ENCODE results near the gene ZSCAN5B. TPM values are rescaled to one million over a fixed set of nuclear protein-coding genes. Genes with fewer than 3 reads are reported as not detected.
"Not testable (repeated sequence)": the region's sequence is repeated elsewhere in the genome, so short reads cannot be mapped to it uniquely, and the experiment has no call there.

ZSCAN5B gene
- total RNA-seq, 1 experiment from 2014 or later = not detected

DNA sequence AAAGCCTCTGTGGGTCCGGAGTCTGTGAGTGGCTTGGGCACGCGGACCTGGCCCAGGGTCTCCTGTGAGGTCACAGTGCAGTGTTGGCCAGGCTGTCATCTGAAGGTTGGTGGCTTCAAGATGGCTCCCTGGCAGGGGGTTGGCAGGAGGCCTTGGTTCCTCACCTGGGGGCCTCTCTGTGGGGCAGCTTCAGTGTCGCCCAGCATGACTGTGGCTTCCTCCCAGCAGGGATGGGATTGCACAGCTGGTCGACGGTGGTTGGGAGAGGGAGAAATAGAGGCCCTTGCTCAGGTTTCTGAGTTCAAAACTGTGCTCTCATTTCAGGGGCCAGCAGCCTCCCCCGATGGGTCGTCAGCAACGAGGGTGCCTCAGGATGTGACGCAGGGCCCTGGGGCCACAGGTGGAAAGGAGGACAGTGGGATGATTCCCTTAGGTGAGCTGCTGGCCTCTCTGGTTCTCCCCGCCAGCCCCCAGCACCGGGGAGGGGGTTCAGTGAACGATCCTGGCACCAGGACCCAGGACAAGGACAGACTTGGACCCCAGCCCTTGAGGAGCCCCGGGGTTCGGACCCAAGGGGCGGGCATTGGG lies 39.3 kb downstream of the ZSCAN5B start:
- Histone ChIP-seq H3K4me2 (ENCODE audit: low read depth, low read length, poor library complexity, severe bottlenecking) (no peak overlapping the region), H3K27ac (ENCODE audit: low read length) (no peak overlapping the region), H3K9ac (ENCODE audit: low read length) (no peak overlapping the region), H3K9me2 (replicated peaks; ENCODE audit: insufficient read depth, low read length) (no peaks in the 10 kb centered on the region), H3K4me3 (ENCODE audit: low read length) (no peak overlapping the region), H3K79me2 (ENCODE audit: low read length) (peaks cover 7% of the 10 kb centered on the region; the same call in 1 of the 2 replicates), H3K36me3 (ENCODE audit: insufficient read depth, low read length) (peaks cover 4% of the 10 kb centered on the region), H2AFZ (ENCODE audit: low read length) (no peak overlapping the region), H4K20me1 (ENCODE audit: insufficient read depth, low read depth, low read length) (peaks cover 8% of the 10 kb centered on the region; the same call in 1 of the 2 replicates), H3K4me1 (ENCODE audit: low read length) (no peaks in the 10 kb centered on the region), H3K9me3 (ENCODE audit: low read length) (no peaks in the 10 kb centered on the region), H3K27me3 (ENCODE audit: low read length) (no peaks in the 10 kb centered on the region)
- no peak for DNase-seq

DNA sequence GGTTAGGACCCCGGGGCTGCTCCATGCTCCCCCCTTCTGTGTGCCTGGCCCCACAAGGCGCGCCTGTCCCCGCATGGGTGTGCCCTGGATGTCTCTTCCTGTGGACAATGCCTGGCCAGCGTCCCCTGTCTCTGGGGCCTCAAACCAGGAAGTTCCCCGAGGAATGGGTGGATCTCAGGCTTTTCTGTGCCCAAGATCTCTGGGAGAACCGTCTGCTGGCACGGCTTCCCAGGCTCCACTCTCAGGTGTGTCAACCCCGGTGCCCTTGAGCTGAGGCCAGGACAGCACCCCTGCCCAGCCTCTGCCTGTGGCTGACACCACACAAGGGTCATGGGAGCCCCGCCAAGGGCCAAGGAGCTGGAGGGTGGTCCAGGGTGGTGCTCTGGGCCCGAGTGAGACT lies 40.8 kb downstream of the ZSCAN5B start:
- Histone ChIP-seq H3K79me2 (ENCODE audit: low read length) (peaks cover 17% of the 10 kb centered on the region; the same call in 1 of the 2 replicates), H3K4me2 (ENCODE audit: low read depth, low read length, poor library complexity, severe bottlenecking) (no peak overlapping the region), H3K27me3 (ENCODE audit: low read length) (no peaks in the 10 kb centered on the region), H3K27ac (ENCODE audit: low read length) (no peak overlapping the region), H2AFZ (ENCODE audit: low read length) (no peak overlapping the region), H3K9ac (ENCODE audit: low read length) (no peak overlapping the region), H3K9me3 (ENCODE audit: low read length) (no peaks in the 10 kb centered on the region), H3K4me3 (ENCODE audit: low read length) (no peak overlapping the region), H3K4me1 (ENCODE audit: low read length) (no peaks in the 10 kb centered on the region), H4K20me1 (ENCODE audit: insufficient read depth, low read depth, low read length) (peaks cover 21% of the 10 kb centered on the region; the same call in 1 of the 2 replicates), H3K9me2 (replicated peaks; ENCODE audit: insufficient read depth, low read length) (no peaks in the 10 kb centered on the region), H3K36me3 (ENCODE audit: insufficient read depth, low read length) (peaks cover 4% of the 10 kb centered on the region)
- DNase-seq = no peak

DNA sequence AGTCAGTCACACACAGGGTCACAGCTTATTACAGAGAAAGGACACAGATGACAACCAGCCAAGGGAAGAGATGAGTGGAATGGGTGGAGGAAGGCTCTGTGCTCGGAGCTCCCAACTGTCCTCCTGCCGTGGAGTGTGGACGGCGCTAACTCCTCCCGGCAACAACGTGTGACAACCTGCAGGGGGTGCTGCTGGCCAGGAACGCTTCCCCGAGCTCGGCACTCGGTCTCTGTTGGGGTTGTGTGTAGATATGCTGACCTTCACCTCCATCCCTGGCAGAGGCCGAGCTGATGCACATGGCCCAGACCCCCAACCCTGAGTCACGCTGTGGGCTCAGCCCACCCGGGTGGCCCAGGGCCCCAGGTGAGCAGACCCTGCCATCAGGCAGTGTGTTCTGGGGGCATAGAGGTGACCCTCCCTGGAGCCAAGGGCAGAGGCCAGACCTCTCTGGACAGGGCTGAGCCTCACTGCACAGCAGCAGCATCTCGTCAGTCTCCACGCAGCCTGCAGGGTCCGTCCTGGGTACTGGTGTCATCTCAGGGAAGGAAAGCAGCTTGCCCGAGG lies 42.4 kb downstream of the ZSCAN5B start:
- Histone ChIP-seq H3K9me2 (replicated peaks; ENCODE audit: insufficient read depth, low read length) (no peaks in the 10 kb centered on the region), H3K4me1 (ENCODE audit: low read length) (no peaks in the 10 kb centered on the region), H3K79me2 (ENCODE audit: low read length) (peaks cover 24% of the 10 kb centered on the region), H2AFZ (ENCODE audit: low read length) (no peak overlapping the region), H3K27me3 (ENCODE audit: low read length) (no peaks in the 10 kb centered on the region), H3K4me2 (ENCODE audit: low read depth, low read length, poor library complexity, severe bottlenecking) (no peak overlapping the region), H3K27ac (ENCODE audit: low read length) (no peak overlapping the region), H3K9me3 (ENCODE audit: low read length) (no peaks in the 10 kb centered on the region), H3K36me3 (ENCODE audit: insufficient read depth, low read length) (peaks cover 4% of the 10 kb centered on the region), H4K20me1 (ENCODE audit: insufficient read depth, low read depth, low read length) (peaks cover 26% of the 10 kb centered on the region), H3K9ac (ENCODE audit: low read length) (no peak overlapping the region), H3K4me3 (ENCODE audit: low read length) (no peak overlapping the region)
- no peak for DNase-seq

DNA sequence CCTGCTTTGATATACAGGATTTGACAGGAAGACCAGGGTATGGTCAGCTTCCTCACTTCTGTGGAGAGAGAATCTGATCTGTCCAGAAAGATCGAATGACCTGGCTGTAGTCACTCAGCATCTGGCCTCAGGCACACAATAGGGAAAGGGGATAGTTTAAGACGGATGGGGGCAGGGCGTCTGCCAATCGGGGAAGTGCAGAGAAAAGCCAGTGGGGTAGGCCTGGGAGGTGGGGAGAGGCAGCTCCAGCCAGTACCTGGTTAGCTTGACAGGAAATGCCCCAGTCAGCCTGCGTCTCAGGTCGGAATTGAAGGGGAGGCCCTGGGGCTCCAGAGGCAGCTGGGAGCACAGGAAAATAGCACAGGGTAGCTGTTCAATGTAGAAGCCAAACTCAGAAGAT lies 44.1 kb downstream of the ZSCAN5B start:
- H3K27ac ChIP-seq (ENCODE audit: low read length) = no peak overlapping the region
- no peak overlapping the region for H3K4me2 ChIP-seq (ENCODE audit: low read depth, low read length, poor library complexity, severe bottlenecking)
- H2AFZ ChIP-seq (ENCODE audit: low read length) = no peak overlapping the region
- H3K36me3 ChIP-seq (ENCODE audit: insufficient read depth, low read length) = peaks cover 4% of the 10 kb centered on the region
- no peaks in the 10 kb centered on the region for H3K9me2 ChIP-seq (replicated peaks; ENCODE audit: insufficient read depth, low read length)
- no peak overlapping the region for H3K9ac ChIP-seq (ENCODE audit: low read length)
- no peak overlapping the region for H3K4me3 ChIP-seq (ENCODE audit: low read length)
- DNase-seq = no peak
- peaks cover 33% of the 10 kb centered on the region for H4K20me1 ChIP-seq (ENCODE audit: insufficient read depth, low read depth, low read length)
- no peaks in the 10 kb centered on the region for H3K27me3 ChIP-seq (ENCODE audit: low read length)
- peaks cover 36% of the 10 kb centered on the region for H3K79me2 ChIP-seq (ENCODE audit: low read length)
- H3K9me3 ChIP-seq (ENCODE audit: low read length) = no peaks in the 10 kb centered on the region
- H3K4me1 ChIP-seq (ENCODE audit: low read length) = no peaks in the 10 kb centered on the region

DNA sequence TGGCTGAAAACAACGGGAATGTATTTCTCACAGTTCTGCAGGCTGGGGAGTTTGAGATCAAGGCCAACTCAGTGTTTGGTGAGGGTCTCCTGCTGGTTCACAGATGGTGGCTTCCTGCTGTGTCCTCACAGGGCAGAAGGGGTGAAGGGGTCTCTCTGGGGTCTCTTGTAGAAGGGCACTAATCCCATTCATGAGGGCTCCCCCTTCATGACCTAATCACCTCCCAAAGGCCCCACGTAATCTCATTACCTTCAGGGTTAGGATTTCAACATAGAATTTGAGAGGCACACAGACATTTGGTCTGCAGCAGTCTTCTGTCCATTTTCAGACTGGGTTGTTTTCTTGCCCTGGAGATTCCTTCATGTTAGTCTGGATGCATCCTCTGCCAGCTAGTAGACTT lies 44.9 kb downstream of the ZSCAN5B start:
- peaks cover 36% of the 10 kb centered on the region for H3K79me2 ChIP-seq (ENCODE audit: low read length)
- H3K9me3 ChIP-seq (ENCODE audit: low read length) = no peaks in the 10 kb centered on the region
- H3K9me2 ChIP-seq (replicated peaks; ENCODE audit: insufficient read depth, low read length) = no peaks in the 10 kb centered on the region
- peaks cover 10% of the 10 kb centered on the region for H3K36me3 ChIP-seq (ENCODE audit: insufficient read depth, low read length)
- no peak overlapping the region for H3K27ac ChIP-seq (ENCODE audit: low read length)
- DNase-seq = no peak
- H3K9ac ChIP-seq (ENCODE audit: low read length) = no peak overlapping the region
- H3K4me3 ChIP-seq (ENCODE audit: low read length) = no peak overlapping the region
- H3K27me3 ChIP-seq (ENCODE audit: low read length) = no peaks in the 10 kb centered on the region
- peaks cover 33% of the 10 kb centered on the region for H4K20me1 ChIP-seq (ENCODE audit: insufficient read depth, low read depth, low read length)
- H2AFZ ChIP-seq (ENCODE audit: low read length) = no peak overlapping the region
- H3K4me2 ChIP-seq (ENCODE audit: low read depth, low read length, poor library complexity, severe bottlenecking) = no peak overlapping the region
- no peaks in the 10 kb centered on the region for H3K4me1 ChIP-seq (ENCODE audit: low read length)

DNA sequence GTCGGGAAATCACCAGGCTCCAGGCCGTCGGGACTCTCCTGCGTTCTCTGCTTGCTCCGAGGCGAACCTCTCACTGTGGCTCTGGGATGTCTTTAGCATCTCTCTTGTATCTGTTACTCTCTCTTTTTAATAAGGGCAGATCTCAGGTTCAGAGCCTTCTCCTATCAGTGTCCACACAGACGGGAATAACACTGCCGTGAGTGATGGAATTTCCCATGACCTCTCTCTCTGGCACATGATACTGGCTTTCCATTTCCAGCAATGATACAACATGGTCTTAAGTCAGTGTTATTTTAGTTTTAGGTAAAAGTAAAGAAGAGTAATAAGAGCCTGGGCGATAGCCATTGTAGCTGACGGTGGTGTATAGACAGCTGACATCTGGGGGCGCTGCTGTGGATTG lies 47.2 kb downstream of the ZSCAN5B start:
- Histone ChIP-seq H3K4me1 (ENCODE audit: low read length) (no peaks in the 10 kb centered on the region), H4K20me1 (ENCODE audit: insufficient read depth, low read depth, low read length) (peaks cover 30% of the 10 kb centered on the region), H3K27me3 (ENCODE audit: low read length) (no peaks in the 10 kb centered on the region), H3K36me3 (ENCODE audit: insufficient read depth, low read length) (peaks cover 10% of the 10 kb centered on the region), H3K9me2 (replicated peaks; ENCODE audit: insufficient read depth, low read length) (no peaks in the 10 kb centered on the region), H3K79me2 (ENCODE audit: low read length) (peaks cover 45% of the 10 kb centered on the region), H3K9ac (ENCODE audit: low read length) (no peak overlapping the region), H3K27ac (ENCODE audit: low read length) (no peak overlapping the region), H3K4me3 (ENCODE audit: low read length) (no peak overlapping the region), H3K4me2 (ENCODE audit: low read depth, low read length, poor library complexity, severe bottlenecking) (no peak overlapping the region), H3K9me3 (ENCODE audit: low read length) (no peaks in the 10 kb centered on the region), H2AFZ (ENCODE audit: low read length) (no peak overlapping the region)
- no peak for DNase-seq

DNA sequence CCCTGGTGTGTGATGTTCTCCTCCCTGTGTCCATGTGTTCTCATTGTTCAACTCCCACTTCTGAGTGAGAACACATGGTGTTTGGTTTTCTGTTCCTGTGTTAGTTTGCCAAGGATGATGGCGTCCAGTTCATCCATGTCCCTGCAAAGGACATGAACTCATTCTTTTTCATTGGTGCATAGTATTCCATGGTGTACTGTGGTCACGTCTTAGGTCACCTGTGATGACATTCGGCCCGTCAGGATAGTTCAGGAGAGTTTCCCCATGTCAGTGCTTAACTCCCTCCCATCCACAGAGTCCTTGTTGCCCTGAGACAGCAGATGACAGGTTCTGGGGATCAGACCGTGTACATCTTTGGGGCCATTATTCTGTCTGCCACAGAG lies 47.9 kb downstream of the ZSCAN5B start:
- H2AFZ ChIP-seq (ENCODE audit: low read length) = no peak overlapping the region
- peaks cover 25% of the 10 kb centered on the region for H4K20me1 ChIP-seq (ENCODE audit: insufficient read depth, low read depth, low read length)
- H3K9me2 ChIP-seq (replicated peaks; ENCODE audit: insufficient read depth, low read length) = no peaks in the 10 kb centered on the region
- peaks cover 50% of the 10 kb centered on the region for H3K79me2 ChIP-seq (ENCODE audit: low read length)
- no peak overlapping the region for H3K4me2 ChIP-seq (ENCODE audit: low read depth, low read length, poor library complexity, severe bottlenecking)
- no peak overlapping the region for H3K9ac ChIP-seq (ENCODE audit: low read length)
- no peaks in the 10 kb centered on the region for H3K9me3 ChIP-seq (ENCODE audit: low read length)
- H3K4me3 ChIP-seq (ENCODE audit: low read length) = no peak overlapping the region
- H3K27me3 ChIP-seq (ENCODE audit: low read length) = no peaks in the 10 kb centered on the region
- DNase-seq = no peak
- H3K4me1 ChIP-seq (ENCODE audit: low read length) = no peaks in the 10 kb centered on the region
- peaks cover 10% of the 10 kb centered on the region for H3K36me3 ChIP-seq (ENCODE audit: insufficient read depth, low read length)
- no peak overlapping the region for H3K27ac ChIP-seq (ENCODE audit: low read length)

DNA sequence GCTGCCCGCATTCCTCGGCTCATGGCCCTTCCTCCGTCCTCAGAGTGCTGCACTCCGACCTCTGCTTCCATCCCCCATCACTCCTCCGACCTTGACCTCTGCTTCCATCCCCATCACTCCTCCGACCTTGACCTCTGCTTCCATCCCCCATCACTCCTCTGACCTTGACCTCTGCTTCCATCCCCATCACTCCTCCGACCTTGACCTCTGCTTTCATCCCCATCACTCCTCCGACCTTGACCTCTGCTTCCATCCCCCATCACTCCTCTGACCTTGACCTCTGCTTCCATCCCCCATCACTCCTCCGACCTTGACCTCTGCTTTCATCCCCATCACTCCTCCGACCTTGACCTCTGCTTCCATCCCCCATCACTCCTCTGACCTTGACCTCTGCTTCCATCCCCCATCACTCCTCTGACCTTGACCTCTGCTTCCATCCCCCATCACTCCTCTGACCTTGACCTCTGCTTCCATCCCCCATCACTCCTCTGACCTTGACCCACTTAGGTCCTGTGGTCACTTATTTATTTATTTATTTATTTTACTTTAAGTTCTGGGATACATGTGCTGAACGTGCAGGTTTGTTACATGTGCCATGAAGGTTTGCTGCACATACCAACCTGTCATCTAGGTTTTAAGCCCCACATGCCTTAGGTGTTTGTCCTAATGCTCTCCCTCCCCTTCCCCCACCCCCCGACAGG lies 48.5 kb downstream of the ZSCAN5B start:
- H3K4me2 ChIP-seq (ENCODE audit: low read depth, low read length, poor library complexity, severe bottlenecking); H3K27ac ChIP-seq (ENCODE audit: low read length); H3K9ac ChIP-seq (ENCODE audit: low read length); DNase-seq; H3K4me3 ChIP-seq (ENCODE audit: low read length); H3K4me1 ChIP-seq (ENCODE audit: low read length); H3K9me3 ChIP-seq (ENCODE audit: low read length); H3K27me3 ChIP-seq (ENCODE audit: low read length); H3K9me2 ChIP-seq (replicated peaks; ENCODE audit: insufficient read depth, low read length); H2AFZ ChIP-seq (ENCODE audit: low read length); H3K36me3 ChIP-seq (ENCODE audit: insufficient read depth, low read length): not testable (repeated sequence)
- Histone ChIP-seq H3K79me2 (ENCODE audit: low read length) (peaks cover 55% of the 10 kb centered on the region), H4K20me1 (ENCODE audit: insufficient read depth, low read depth, low read length) (peaks cover 25% of the 10 kb centered on the region)

Data from Karpas-422 (cell line).